ENCODE measurements around the gene DSE.
"Not testable (repeated sequence)": the region's sequence is repeated elsewhere in the genome, so short reads cannot be mapped to it uniquely, and the experiment has no call there.

DSE gene

DNA sequence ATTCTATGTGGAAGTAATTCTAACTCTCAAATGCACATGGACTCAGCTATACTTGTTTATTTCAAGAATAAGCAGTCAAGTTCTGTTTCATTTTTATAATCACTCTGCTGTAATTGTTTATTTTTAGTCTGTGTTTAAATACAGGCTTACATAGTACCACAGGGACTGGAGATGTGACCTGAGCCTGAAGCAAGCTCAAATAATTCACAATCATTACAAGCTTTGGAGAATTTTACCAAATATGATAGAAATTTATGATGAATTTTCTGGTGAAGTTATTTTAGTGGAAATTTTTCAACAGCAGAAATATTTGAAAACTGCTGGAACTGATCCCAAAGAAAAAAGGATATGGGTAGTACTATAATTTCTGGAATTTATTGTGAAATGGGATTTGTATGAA lies 41.6 kb upstream of the DSE start:
- TF ChIP-seq, protein P1, sequence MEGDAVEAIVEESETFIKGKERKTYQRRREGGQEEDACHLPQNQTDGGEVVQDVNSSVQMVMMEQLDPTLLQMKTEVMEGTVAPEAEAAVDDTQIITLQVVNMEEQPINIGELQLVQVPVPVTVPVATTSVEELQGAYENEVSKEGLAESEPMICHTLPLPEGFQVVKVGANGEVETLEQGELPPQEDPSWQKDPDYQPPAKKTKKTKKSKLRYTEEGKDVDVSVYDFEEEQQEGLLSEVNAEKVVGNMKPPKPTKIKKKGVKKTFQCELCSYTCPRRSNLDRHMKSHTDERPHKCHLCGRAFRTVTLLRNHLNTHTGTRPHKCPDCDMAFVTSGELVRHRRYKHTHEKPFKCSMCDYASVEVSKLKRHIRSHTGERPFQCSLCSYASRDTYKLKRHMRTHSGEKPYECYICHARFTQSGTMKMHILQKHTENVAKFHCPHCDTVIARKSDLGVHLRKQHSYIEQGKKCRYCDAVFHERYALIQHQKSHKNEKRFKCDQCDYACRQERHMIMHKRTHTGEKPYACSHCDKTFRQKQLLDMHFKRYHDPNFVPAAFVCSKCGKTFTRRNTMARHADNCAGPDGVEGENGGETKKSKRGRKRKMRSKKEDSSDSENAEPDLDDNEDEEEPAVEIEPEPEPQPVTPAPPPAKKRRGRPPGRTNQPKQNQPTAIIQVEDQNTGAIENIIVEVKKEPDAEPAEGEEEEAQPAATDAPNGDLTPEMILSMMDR (IDR thresholded peaks at IDR 0.05; ENCODE audit: borderline replicate concordance, insufficient read depth, low read depth, low read length): no peak
- H3K4me3 ChIP-seq (ENCODE audit: low read depth, low read length): no peak overlapping the region

DNA sequence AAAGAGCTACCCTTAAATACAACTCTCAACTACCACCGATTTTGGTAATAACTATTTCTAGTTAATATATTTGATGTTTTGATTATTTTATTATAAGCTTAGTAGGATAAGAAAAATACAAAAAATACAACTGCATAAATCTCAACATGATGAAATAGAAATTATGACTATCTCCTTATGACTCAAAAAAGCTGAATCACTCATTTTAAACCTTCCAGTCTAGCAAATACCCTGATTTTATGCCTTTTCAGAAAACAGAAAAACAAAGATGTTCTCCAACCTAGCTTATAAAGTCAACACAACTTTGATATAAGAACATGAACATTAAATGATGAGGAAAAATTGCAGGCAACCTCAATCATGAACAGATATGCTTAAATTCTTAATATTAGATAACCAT lies 40.2 kb upstream of the DSE start:
- TF ChIP-seq, protein P1 (IDR thresholded peaks at IDR 0.05; ENCODE audit: borderline replicate concordance, insufficient read depth, low read depth, low read length): no peak

DNA sequence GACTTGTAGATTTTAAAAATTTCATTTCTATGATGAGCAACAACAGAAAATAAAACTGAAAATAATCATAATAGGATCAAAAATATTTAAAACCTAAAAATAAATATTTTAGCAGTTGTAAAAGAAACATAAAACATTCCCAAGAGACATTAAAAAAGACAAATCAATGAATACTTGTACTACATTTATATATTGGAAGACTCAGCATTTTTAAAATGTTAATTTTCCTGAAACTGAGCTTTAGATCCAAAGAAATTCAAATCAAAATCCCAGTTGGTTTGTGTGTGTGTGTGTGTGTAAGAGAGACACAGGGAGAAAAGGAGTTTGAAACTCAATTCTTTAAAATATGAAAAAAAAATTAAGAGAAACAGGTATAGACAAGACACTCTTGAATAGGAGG lies 38.7 kb upstream of the DSE start:
- TF ChIP-seq, protein P1 (IDR thresholded peaks at IDR 0.05; ENCODE audit: borderline replicate concordance, insufficient read depth, low read depth, low read length): no peak
- no peak overlapping the region for H3K4me3 ChIP-seq (ENCODE audit: low read depth, low read length)

More for the DNA sequence above, 40.2 kb upstream of the DSE start:
- H3K4me3 ChIP-seq (ENCODE audit: low read depth, low read length): no peak overlapping the region

DNA sequence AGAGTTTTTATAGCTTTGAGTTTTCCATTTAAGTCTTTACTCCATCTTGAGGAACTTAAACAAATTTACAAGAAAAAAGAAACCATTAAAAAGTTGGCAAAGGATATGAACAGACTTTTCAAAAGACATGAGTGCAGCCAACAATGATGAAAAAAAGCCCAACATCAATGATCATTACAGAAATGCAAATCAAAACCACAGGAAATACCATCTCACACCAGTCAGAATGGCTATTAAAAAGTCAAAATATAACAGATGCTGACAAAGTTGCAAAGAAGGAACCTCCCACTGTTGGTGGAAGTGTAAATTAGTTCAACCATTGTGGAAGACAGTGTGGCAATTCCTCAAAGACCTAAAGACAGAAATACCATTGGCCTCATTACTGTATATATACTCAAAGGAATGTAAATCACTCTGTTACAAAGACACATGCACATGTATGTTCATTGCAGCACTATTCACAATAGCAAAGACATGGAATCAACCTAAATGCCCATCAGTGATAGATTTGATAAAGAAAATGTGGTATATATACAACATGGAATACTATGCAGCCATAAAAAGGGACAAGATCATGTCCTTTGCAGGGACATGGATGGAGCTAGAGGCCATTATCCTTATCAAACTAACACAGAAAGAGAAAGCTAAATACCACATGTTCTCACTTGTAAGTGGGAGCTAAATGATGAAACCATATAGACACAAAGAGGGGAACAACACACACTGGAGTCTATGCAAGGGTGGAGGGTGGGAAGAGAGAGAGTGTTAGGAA lies 35.9 kb upstream of the DSE start:
- not testable (repeated sequence) for H3K4me3 ChIP-seq (ENCODE audit: low read depth, low read length)

DNA sequence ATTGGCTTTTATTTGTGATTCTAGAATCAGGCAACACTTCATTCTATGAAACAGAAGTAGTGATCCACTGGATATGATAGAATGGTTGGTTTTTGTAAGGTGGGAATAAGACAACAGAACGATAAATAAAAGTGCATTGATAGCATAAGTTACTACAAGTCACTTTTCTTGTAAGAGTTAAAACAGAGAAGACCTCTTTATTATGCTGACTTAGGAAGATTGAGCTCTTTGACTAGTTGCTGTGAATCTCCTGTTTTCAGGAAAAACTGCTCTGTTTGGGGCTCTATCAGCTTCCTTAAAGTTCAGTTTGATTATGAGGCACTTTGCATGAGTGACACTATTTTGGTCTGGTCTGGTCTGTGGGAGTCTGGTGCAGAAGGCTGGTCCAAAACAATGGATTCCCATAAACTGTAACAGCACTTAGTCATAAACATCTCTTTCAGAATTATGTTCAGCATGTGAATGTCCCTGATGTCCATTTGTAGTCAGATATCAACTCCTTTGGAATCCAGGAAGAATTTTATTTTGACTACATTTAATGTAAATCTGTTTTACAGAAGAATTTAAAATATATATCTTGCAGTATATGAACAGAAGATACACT lies 35.0 kb upstream of the DSE start:
- TF ChIP-seq, protein P1 (IDR thresholded peaks at IDR 0.05; ENCODE audit: borderline replicate concordance, insufficient read depth, low read depth, low read length): no peak
- no peak overlapping the region for H3K4me3 ChIP-seq (ENCODE audit: low read depth, low read length)

DNA sequence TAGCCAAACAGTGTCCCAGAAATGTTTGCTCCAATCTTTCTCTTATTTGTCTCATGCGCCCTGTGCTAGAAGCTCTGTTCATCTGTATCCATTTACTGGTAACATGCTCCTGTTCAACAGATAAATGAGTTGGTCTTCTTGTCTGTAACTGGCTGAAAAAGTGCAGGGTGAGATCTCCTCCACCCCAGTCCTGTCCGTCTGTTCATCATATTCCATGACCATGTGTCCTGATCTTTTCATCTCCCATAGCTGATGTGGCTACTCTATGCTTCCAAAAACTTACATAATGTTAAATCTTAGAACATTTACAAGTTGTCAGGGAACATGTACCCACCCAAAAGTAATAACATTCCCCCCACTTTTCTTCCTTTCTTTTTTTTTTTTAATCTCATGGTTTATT lies 31.8 kb upstream of the DSE start:
- H3K4me3 ChIP-seq (ENCODE audit: low read depth, low read length): no peak overlapping the region
- TF ChIP-seq, protein P1 (IDR thresholded peaks at IDR 0.05; ENCODE audit: borderline replicate concordance, insufficient read depth, low read depth, low read length): no peak

DNA sequence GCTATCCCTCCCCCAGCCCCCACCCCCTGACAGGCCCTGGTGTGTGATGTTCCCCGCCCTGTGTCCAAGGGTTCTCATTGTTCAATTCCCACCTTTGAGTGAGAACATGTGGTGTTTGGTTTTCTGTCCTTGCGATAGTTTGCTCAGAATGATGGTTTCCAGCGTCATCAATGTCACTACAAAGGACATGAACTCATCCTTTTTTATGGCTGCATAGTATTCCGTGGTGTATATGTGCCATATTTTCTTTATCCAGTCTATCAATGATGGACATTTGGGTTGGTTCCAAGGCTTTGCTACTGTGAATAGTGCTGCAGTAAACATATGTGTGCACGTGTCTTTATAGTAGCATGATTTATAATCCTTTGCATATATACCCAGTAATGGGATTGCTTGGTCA lies 30.1 kb upstream of the DSE start:
- H3K4me3 ChIP-seq (ENCODE audit: low read depth, low read length): not testable (repeated sequence)

DNA sequence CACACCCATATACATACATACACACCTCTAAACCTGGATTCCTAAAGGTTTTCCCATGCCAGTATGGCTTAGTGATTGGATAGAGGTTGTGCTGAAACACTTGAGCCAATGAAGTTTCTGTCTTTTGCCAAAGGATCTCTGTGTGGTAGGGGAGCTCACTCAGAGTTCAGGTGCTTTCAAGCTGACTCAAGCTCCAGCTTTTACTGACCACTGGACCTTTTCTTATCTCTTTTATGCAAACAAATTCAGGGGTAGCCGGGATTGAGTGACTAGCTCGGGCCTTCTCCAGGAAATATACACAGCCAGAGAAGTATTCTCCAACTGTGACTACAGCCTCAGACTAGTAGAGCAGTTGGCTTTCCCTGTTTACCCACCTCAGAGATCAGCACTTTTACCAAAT lies 21.5 kb upstream of the DSE start:
- no peak overlapping the region for H3K4me3 ChIP-seq (ENCODE audit: low read depth, low read length)
- TF ChIP-seq, protein P1 (IDR thresholded peaks at IDR 0.05; ENCODE audit: borderline replicate concordance, insufficient read depth, low read depth, low read length): no peak

All from GM12875 (cell line).